Stimulated activated effector memory CD8-positive, alpha-beta T cell treated with anti-CD3 and anti-CD28 coated beads, Interleukin-12 subunit alpha, Interleukin-12 subunit beta, amount 100 ng/mL, for 72 hours (primary cell): Measurements from ENCODE around the gene KCNJ15.

Source experiments
- ATAC-seq: fragments of 150-1000 bp; cut with Tn5 transposase; 2 replicates; pipeline ENCODE4 v1.10.0; 2021
- DNase-seq, 2 donors: peaks; one replicate each; pipeline ENCODE4 v3.0.0; 2021 to 2022; ENCODE audit warnings: low spot score in 2 of 2
- H3K27ac Mint-ChIP-seq: one replicate; pipeline ENCODE4 v1.8.0; 2022; ENCODE audit warnings: mild to moderate bottlenecking, mixed read lengths
- H3K36me3 Mint-ChIP-seq: one replicate; pipeline ENCODE4 v1.8.0; 2022; ENCODE audit warnings: mild to moderate bottlenecking, mixed read lengths
- H3K4me1 Mint-ChIP-seq: one replicate; pipeline ENCODE4 v1.8.0; 2022; ENCODE audit warnings: mixed read lengths
- H3K4me3 Mint-ChIP-seq: one replicate; pipeline ENCODE4 v1.8.0; 2022; ENCODE audit warnings: mild to moderate bottlenecking, mixed read lengths
- H3K9me3 Mint-ChIP-seq: one replicate; pipeline ENCODE4 v1.8.0; 2022; ENCODE audit warnings: mixed read lengths

Gene KCNJ15

DNA sequence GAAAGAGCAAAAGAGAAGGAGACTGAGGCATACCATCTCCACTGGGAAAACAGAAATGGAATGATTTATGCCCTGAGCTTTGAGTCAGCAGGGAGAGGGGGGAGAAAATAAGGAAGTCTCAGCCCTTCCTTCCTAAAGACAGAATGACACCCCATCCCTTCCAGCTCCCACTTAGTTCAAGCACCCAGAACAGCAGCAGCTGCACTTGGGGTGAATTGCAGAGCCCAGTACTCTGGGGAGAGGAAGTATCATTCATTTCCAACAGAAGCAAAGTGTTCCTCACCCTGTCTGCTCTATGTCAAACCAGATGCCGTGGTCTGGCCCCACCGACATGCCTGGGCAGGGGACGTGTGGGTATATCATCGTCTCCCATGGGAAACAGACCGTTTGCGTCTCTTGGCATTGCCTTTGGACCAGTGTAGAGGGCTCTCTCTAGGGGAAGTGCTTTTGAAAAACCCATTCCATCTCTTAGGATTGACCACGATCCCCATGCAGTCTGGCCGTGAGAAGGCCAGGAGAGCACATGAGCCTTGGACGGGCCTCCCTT lies 1.1 kb upstream of the KCNJ15 start:
- DNase-seq: no peak
- Mint-ChIP-seq H3K4me1 (no peaks in the 10 kb centered on the region), H3K36me3 (no peaks in the 10 kb centered on the region), H3K9me3 (no peaks in the 10 kb centered on the region), H3K27ac (no peak overlapping the region), H3K4me3 (no peak overlapping the region)
- ATAC-seq: no peak

DNA sequence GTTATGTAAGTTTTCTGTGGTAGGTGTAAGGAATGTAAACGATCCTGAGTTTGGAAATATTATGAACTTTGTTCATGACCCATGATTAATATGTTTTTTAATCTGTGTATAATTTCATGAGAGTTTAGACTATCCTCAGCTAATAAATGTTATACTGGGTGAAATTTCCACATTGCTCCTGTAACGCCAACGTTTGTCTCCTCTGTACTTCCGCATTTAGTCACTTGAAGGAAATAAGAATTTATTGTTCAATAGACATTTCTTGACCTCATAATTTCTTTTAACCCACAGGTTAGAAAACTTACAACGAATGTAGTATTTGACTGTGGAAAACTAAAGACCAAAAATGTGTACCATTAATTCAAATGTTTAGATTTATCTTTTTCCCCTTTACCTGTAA lies 876 bp downstream of the KCNJ15 start:
- no peak for DNase-seq
- Mint-ChIP-seq H3K27ac (no peak overlapping the region), H3K9me3 (no peaks in the 10 kb centered on the region), H3K4me1 (no peaks in the 10 kb centered on the region), H3K36me3 (no peaks in the 10 kb centered on the region), H3K4me3 (no peak overlapping the region)
- no peak for ATAC-seq

DNA sequence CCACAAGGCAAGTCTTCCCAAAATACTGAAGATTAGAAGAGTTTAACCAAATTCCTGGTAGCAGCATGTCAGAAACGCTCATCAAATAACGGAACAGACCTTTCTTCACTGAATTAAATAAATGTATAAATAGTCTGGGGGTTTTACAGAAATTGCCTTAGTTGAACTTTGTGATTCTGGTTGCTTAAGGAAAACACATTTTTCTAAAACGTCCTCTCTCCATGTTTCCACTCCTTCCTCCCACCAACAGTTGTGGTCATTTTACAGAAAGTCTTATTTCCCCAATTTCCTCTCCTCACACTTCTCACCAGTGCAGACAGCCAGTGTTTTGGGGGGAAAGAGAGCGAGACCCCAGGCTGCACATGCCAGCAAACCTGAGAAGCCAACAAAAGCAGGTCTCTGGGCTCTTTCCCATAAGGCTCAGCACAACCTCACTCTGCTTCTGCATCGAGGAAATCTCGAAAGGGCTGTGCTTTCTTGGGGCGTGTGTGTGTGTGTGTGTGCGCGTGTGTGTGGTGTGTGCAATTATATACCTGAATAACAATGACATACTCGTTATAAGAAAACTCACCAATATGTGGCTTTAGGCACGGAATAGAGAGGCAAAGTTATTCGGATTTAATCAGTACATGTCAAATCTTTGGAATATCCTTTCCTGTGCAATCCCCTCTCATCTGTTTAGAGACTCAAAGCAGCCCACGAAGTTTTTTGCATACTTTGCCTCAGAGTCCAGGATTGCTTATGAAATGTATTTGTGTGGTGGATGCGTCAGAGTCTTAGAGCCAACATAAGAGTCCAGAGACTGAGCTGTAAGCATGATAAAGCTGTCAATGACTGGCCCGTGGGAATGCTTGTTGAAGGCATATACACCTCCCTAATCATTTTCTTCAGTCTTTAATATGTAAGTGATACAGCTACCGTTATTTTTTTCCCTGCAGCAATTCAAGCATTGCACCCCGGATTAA lies 2.0 kb downstream of the KCNJ15 start:
- Mint-ChIP-seq H3K27ac (no peak overlapping the region), H3K9me3 (no peaks in the 10 kb centered on the region), H3K4me1 (no peaks in the 10 kb centered on the region), H3K36me3 (no peaks in the 10 kb centered on the region), H3K4me3 (no peak overlapping the region)
- no peak for DNase-seq
- ATAC-seq: no peak

DNA sequence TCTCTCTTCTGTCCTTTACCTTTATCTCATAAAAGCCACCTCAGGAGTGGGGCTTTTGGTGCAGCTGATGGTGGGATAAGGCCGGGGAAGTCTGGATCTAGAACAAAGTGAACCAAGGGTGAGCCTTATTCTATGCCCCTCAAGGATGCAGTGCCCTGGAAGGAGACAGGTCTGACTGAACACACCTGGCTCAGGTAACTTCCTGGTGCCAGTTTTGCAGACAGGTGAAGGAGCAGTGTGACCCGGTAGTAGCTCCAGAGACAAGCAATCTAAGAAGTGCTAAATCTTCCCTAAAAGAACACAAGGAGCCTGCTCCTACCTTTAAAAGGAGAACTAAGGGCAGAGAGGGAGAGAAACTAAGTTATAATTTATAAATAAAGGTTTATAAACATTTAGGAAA lies 2.9 kb downstream of the KCNJ15 start:
- no peak for DNase-seq
- Mint-ChIP-seq H3K9me3 (no peaks in the 10 kb centered on the region), H3K27ac (no peak overlapping the region), H3K4me1 (no peaks in the 10 kb centered on the region), H3K36me3 (no peaks in the 10 kb centered on the region), H3K4me3 (no peak overlapping the region)
- ATAC-seq: no peak

GRCh38 chr21:38260426-38260825 lies 3.6 kb downstream of the KCNJ15 start:
- no peak overlapping the region for H3K4me3 Mint-ChIP-seq
- no peaks in the 10 kb centered on the region for H3K9me3 Mint-ChIP-seq
- DNase-seq (no peak), ATAC-seq (no peak)
- no peaks in the 10 kb centered on the region for H3K4me1 Mint-ChIP-seq
- H3K27ac Mint-ChIP-seq: no peak overlapping the region
- H3K36me3 Mint-ChIP-seq: no peaks in the 10 kb centered on the region

GRCh38 chr21:38261851-38262250 lies 5.1 kb downstream of the KCNJ15 start:
- H3K9me3 Mint-ChIP-seq: no peaks in the 10 kb centered on the region

DNA sequence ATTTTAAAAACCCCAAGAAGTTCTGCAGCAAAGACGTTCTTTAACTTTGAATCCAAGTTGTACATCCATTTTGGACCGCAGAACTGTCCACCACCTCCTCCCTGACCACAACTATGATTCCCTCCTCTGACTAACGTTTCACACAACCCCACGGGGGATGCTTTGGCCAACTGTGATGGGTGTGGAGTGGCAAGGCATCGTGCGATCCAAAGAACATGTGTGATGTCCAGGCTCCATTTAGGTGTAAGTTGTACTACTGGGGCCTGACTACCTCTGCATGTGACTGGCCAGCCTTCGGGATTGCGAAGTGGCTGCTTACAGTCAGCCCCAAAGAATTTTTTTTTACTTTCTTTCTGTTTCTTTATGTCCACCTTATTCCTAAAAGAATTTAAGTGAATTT lies 6.7 kb downstream of the KCNJ15 start:
- H3K4me1 Mint-ChIP-seq: no peaks in the 10 kb centered on the region
- no peak for DNase-seq

More at GRCh38 chr21:38261851-38262250, 5.1 kb downstream of the KCNJ15 start:
- H3K27ac Mint-ChIP-seq: no peak overlapping the region
- no peaks in the 10 kb centered on the region for H3K4me1 Mint-ChIP-seq
- ATAC-seq (no peak), DNase-seq (no peak)
- no peaks in the 10 kb centered on the region for H3K36me3 Mint-ChIP-seq
- H3K4me3 Mint-ChIP-seq: no peak overlapping the region

GRCh38 chr21:38264571-38264970 lies 7.8 kb downstream of the KCNJ15 start:
- no peak for DNase-seq
- H3K9me3 Mint-ChIP-seq: no peaks in the 10 kb centered on the region
- H3K4me3 Mint-ChIP-seq: no peak overlapping the region
- H3K27ac Mint-ChIP-seq: no peak overlapping the region
- H3K4me1 Mint-ChIP-seq: no peaks in the 10 kb centered on the region
- no peaks in the 10 kb centered on the region for H3K36me3 Mint-ChIP-seq
- ATAC-seq: no peak

More for the DNA sequence above, 6.7 kb downstream of the KCNJ15 start:
- Mint-ChIP-seq H3K4me3 (no peak overlapping the region), H3K9me3 (no peaks in the 10 kb centered on the region), H3K27ac (no peak overlapping the region), H3K36me3 (no peaks in the 10 kb centered on the region)
- no peak for ATAC-seq

DNA sequence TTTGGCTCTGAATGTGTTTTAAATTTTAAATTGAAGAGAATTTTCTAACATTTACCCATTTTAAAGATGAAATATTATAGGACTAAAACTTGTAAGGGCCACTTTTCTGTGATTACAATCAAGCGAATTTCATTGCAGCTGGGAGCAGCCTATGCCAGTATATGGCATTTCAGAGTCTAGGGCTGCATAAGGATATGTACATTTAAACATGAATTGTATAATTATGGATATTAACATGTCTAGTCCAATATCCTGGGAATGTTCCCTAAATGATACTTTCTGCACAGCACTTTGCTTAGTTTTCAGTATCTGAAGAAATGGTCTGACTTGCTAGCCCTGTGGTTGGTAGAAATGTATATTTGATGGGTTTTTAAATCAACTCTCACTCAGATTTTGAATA lies 8.4 kb downstream of the KCNJ15 start:
- no peak overlapping the region for H3K4me3 Mint-ChIP-seq
- no peaks in the 10 kb centered on the region for H3K9me3 Mint-ChIP-seq
- no peak for ATAC-seq
- no peaks in the 10 kb centered on the region for H3K4me1 Mint-ChIP-seq
- no peaks in the 10 kb centered on the region for H3K36me3 Mint-ChIP-seq
- no peak overlapping the region for H3K27ac Mint-ChIP-seq
- no peak for DNase-seq

DNA sequence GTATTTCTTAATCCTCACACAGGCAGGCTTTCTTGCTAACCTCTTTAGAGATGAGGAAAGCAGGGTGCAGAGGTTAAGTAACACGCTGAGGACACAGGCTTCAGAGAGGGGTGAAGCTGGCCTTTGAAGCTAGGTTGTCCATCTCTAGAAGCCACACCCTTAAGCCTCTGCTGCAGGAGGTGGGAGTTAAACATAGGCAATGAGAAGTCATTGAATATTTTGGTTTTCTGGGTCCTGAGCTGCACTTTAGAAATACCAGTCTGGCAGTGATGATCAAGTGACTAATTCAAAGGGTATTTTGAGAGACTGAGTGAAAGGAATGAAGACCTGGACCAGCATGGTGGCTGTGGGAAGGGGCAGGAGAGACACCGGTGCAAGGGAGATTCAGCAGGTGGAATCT lies 9.9 kb downstream of the KCNJ15 start:
- Mint-ChIP-seq H3K4me3 (no peak overlapping the region), H3K9me3 (no peaks in the 10 kb centered on the region), H3K4me1 (no peaks in the 10 kb centered on the region), H3K27ac (no peak overlapping the region), H3K36me3 (no peaks in the 10 kb centered on the region)
- ATAC-seq (no peak), DNase-seq (no peak)

GRCh38 chr21:38267136-38267755 lies 10.5 kb downstream of the KCNJ15 start:
- no peaks in the 10 kb centered on the region for H3K36me3 Mint-ChIP-seq
- no peaks in the 10 kb centered on the region for H3K9me3 Mint-ChIP-seq
- H3K27ac Mint-ChIP-seq: no peak overlapping the region
- no peak for DNase-seq
- ATAC-seq: no peak
- H3K4me3 Mint-ChIP-seq: no peak overlapping the region
- no peaks in the 10 kb centered on the region for H3K4me1 Mint-ChIP-seq

GRCh38 chr21:38267991-38268863 lies 11.4 kb downstream of the KCNJ15 start:
- DNase-seq: no peak
- H3K27ac Mint-ChIP-seq: no peak overlapping the region
- no peaks in the 10 kb centered on the region for H3K9me3 Mint-ChIP-seq
- H3K4me3 Mint-ChIP-seq: no peak overlapping the region
- no peaks in the 10 kb centered on the region for H3K36me3 Mint-ChIP-seq
- ATAC-seq: no peak
- no peaks in the 10 kb centered on the region for H3K4me1 Mint-ChIP-seq

GRCh38 chr21:38268864-38269575 lies 12.2 kb downstream of the KCNJ15 start:
- H3K36me3 Mint-ChIP-seq: no peaks in the 10 kb centered on the region
- DNase-seq (no peak), ATAC-seq (no peak)
- H3K4me1 Mint-ChIP-seq: no peaks in the 10 kb centered on the region
- H3K9me3 Mint-ChIP-seq: no peaks in the 10 kb centered on the region
- no peak overlapping the region for H3K27ac Mint-ChIP-seq
- H3K4me3 Mint-ChIP-seq: no peak overlapping the region

DNA sequence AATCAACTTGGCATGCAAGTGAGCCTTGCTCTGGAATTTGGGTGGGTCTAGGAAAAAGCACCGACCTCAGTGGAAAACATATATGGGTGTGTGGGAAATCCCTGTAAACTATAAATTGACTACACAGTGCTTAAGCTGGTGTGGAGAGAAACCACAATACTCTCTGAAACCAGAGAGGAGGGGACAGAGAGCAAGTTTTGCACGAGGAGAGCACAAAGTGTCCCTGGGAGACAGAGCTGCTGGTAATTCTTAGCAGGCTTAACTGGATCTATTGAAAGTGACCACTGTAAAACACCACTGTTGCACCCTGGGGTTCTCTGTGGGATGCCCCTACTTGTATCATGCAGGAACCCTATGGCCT lies 12.8 kb downstream of the KCNJ15 start:
- Mint-ChIP-seq H3K9me3 (no peaks in the 10 kb centered on the region), H3K36me3 (no peaks in the 10 kb centered on the region), H3K4me1 (no peaks in the 10 kb centered on the region), H3K4me3 (no peak overlapping the region), H3K27ac (no peak overlapping the region)
- no peak for ATAC-seq
- no peak for DNase-seq

DNA sequence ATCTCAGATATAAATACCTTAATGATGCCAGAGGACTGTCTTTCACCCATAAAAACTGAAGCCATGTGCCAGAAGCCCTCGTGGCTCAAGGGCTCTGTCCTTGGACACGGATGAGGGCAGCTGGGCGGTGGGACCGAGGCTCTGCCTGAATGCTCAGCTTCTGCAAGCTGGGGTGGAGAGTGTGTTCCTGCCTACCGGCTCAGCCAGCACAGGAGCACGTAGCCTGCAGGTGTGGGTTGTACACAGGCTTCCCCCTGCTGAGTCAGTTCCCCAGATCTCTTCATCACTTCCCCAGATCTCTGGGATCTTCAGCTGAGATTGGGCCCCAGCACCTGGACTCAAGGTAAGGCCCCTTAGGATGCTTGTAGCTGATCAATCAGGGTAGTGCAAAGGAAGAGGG lies 15.4 kb downstream of the KCNJ15 start:
- Mint-ChIP-seq H3K4me3 (no peak overlapping the region), H3K36me3 (no peaks in the 10 kb centered on the region), H3K9me3 (no peaks in the 10 kb centered on the region), H3K27ac (no peak overlapping the region), H3K4me1 (no peaks in the 10 kb centered on the region)
- DNase-seq (no peak), ATAC-seq (no peak)
